ENCODE measurements around the gene LAMC3.

- TF ChIP-seq CTCF (IDR thresholded peaks at IDR 0.05): no peak
- no peak for TF ChIP-seq POLR2A (IDR thresholded peaks at IDR 0.05)
- TF ChIP-seq EP300 (IDR thresholded peaks at IDR 0.05): no peak
- no peak for TF ChIP-seq POLR2AphosphoS5 (IDR thresholded peaks at IDR 0.05)
These were observed 38.9 kb upstream of the LAMC3 start for GRCh38 chr9:130970052-130970451.

Measured in stomach (tissue), 4 donors.